HEK293T (cell line): ENCODE measurements around the gene NCDN.

Source experiments
- CTCF ChIA-PET: fragments of 350-600 bp; formaldehyde crosslinking; extraction: SDS; loops from one replicate; lab custom pipeline; 2021; ENCODE audit warnings: antibody characterized with exemption, inconsistent platforms; lab: Yijun Ruan, JAX
- POLR2A ChIA-PET: fragments of 350-600 bp; formaldehyde crosslinking; extraction: SDS; loops from one replicate; lab custom pipeline; 2020; ENCODE audit warnings: antibody characterized with exemption, inconsistent platforms; lab: Yijun Ruan, JAX
- DNase-seq: peaks from one replicate; pipeline ENCODE4 v3.0.0; 2012; ENCODE audit warnings: mixed read lengths; ENCODE audit errors: extremely low spot score
- ARNT ChIP-seq: fragments of 450-650 bp; IDR thresholded peaks from 2 replicates; pipeline ENCODE4 v1.6.1; 2017; ENCODE audit warnings: mild to moderate bottlenecking
- BHLHE40 ChIP-seq: fragments of 450-650 bp; IDR thresholded peaks from 2 replicates; pipeline ENCODE4 v1.6.1; 2016; ENCODE audit warnings: mild to moderate bottlenecking, moderate library complexity, borderline replicate concordance
- CTBP1 ChIP-seq: fragments of 450-650 bp; IDR thresholded peaks from 2 replicates; pipeline ENCODE4 v1.6.1; 2016; ENCODE audit warnings: borderline replicate concordance
- ELF4 ChIP-seq: fragments of 450-650 bp; IDR thresholded peaks from 2 replicates; pipeline ENCODE4 v1.6.1; 2017; ENCODE audit warnings: antibody characterized with exemption
- FOXA1 ChIP-seq: fragments of 450-650 bp; IDR thresholded peaks from 2 replicates; pipeline ENCODE4 v1.6.1; 2016; ENCODE audit warnings: mild to moderate bottlenecking
- FOXK2 ChIP-seq: fragments of 450-650 bp; IDR thresholded peaks from 2 replicates; pipeline ENCODE4 v1.6.1; 2016; ENCODE audit warnings: mild to moderate bottlenecking
- FOXM1 ChIP-seq: fragments of 450-650 bp; IDR thresholded peaks from 2 replicates; pipeline ENCODE4 v1.6.1; 2017; ENCODE audit warnings: mild to moderate bottlenecking, borderline replicate concordance
- HDGF ChIP-seq: fragments of 450-650 bp; IDR thresholded peaks from 2 replicates; pipeline ENCODE4 v1.6.1; 2017; ENCODE audit warnings: antibody characterized with exemption, borderline replicate concordance
- L3MBTL2 ChIP-seq: fragments of 450-650 bp; conservative IDR thresholded peaks from 2 replicates; pipeline ENCODE4 v1.6.1; 2016; ENCODE audit warnings: mild to moderate bottlenecking
- LEF1 ChIP-seq: fragments of 450-650 bp; IDR thresholded peaks from 2 replicates; pipeline ENCODE4 v1.6.1; 2017; ENCODE audit warnings: mild to moderate bottlenecking, borderline replicate concordance
- NFRKB ChIP-seq: fragments of 450-650 bp; IDR thresholded peaks from 2 replicates; pipeline ENCODE4 v1.6.1; 2016; ENCODE audit warnings: mild to moderate bottlenecking, moderate library complexity
- SP1 ChIP-seq: fragments of 450-650 bp; IDR thresholded peaks from 2 replicates; pipeline ENCODE4 v1.6.1; 2017
- SUZ12 ChIP-seq: fragments of 450-650 bp; IDR thresholded peaks from 2 replicates; pipeline ENCODE4 v1.6.1; 2016; ENCODE audit warnings: mild to moderate bottlenecking
- TARDBP ChIP-seq: fragments of 450-650 bp; IDR thresholded peaks from 2 replicates; pipeline ENCODE4 v1.6.1; 2016
- ZNF384 ChIP-seq: fragments of 450-650 bp; IDR thresholded peaks from 2 replicates; pipeline ENCODE4 v1.6.1; 2016
- TF ChIP-seq, protein P1 (sequence below): fragments of 450-650 bp; IDR thresholded peaks from 2 replicates; pipeline ENCODE4 v1.6.1; 2016

Gene NCDN

DNA sequence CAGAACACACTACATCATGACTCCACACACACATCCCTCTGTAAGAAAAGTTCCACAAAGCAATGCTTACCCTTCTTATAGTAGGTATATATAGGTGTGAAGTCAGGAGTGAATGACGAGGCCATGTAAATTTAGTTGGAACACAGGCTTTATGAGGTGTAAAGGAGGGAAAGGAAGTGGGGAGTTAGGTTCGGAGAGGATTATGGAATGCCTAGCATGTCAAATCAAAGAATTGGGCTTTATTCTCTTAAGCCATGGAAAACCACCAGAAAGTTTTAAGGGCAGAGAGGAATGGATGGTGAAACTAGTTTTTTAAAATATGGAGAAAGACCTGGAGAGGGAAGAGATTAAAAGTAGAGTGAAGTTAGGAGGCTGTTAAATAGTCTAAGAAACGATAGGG, 41.8 kb downstream of the NCDN start:
- no peak for DNase-seq
- CTCF ChIA-PET, result no interaction called here
- POLR2A ChIA-PET, result interaction anchor here (1.1 kb wide), 1 partner anchor 9 kb away, joined by 3 read pairs; no protein-coding TSS in a partner anchor
- TF ChIP-seq TARDBP, result no peak
- no peak for TF ChIP-seq ELF4
- TF ChIP-seq NFRKB, result no peak
- no peak for TF ChIP-seq CTBP1
- no peak for TF ChIP-seq L3MBTL2
- no peak for TF ChIP-seq SP1
- TF ChIP-seq FOXM1, result no peak
- TF ChIP-seq FOXK2, result no peak
- no peak for TF ChIP-seq ARNT
- no peak for TF ChIP-seq FOXA1
- TF ChIP-seq BHLHE40, result no peak

DNA sequence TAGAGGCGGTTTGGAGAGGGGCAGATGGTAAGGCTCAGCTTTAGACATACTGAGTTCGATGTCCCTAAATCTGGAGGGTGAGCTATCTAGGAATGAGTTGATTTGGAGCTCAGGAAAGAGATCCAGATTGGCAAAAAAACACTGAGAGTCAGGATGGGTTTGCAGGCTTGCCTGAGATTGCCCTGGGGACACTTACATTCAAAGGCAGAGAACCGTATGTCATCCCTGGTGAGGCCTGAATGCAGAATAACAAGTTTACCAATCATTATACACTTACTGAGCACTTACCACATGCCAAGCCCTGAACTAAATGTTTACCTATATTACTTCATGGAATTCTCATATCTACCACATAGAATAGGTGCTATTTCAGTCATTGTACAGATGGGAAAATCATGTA, 43.0 kb downstream of the NCDN start:
- TF ChIP-seq FOXM1 (no peak), CTBP1 (no peak), FOXA1 (no peak), LEF1 (no peak), ARNT (no peak), BHLHE40 (no peak), FOXK2 (no peak), SUZ12 (no peak), HDGF (no peak), ZNF384 (no peak), L3MBTL2 (no peak), NFRKB (no peak)
- TF ChIP-seq, protein P1, sequence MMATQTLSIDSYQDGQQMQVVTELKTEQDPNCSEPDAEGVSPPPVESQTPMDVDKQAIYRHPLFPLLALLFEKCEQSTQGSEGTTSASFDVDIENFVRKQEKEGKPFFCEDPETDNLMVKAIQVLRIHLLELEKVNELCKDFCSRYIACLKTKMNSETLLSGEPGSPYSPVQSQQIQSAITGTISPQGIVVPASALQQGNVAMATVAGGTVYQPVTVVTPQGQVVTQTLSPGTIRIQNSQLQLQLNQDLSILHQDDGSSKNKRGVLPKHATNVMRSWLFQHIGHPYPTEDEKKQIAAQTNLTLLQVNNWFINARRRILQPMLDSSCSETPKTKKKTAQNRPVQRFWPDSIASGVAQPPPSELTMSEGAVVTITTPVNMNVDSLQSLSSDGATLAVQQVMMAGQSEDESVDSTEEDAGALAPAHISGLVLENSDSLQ, result no peak
- DNase-seq, result no peak
- POLR2A ChIA-PET, result interaction anchor here (1.1 kb wide), 1 partner anchor 8 kb away, joined by 3 read pairs; no protein-coding TSS in a partner anchor
- CTCF ChIA-PET, result no interaction called here

DNA sequence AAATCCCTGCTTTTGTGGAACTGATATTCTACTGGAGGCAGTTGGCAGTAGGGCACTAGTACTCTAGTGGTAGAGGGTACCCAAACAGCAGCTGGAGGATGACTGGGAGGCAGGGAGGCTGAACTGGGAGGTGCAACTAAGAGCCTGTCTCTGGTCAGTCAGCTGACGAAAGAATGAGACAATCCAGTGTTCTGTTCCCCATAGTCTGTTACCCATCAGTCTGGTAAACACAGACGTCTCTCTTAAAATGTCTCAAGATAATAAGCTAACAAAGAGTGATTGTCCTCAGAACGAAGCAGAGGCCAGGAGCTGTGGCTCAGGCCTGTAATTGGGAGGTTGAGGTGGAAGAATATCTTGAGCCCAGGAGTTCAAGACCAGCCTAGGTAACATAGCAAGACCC, 45.9 kb downstream of the NCDN start:
- ChIA-PET POLR2A (no interaction called here), CTCF (no interaction called here)

DNA sequence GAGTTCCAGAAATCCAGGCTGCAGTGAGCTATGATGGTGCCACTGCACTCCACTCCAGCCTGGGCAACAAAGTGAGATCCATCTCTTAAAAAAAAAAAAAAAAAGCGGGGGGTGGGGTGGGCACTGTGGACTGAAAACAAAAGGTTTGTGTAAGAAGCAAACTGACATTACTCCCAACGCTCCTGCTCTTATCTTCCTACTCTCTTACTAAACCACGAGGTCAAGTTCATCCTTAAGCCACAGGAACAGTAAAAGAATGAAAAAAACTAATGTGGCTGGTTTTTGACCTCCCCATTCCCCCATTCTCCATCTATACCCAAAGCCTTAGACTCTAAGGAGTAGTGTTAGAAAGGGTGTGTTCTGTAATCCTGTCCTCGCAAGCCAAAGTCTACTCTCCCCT, 46.3 kb downstream of the NCDN start:
- POLR2A ChIA-PET, result no interaction called here

More for the DNA sequence above, 45.9 kb downstream of the NCDN start:
- DNase-seq, result no peak
- TF ChIP-seq SUZ12 (no peak), ELF4 (no peak), L3MBTL2 (no peak), FOXA1 (no peak), ZNF384 (no peak), FOXK2 (no peak), SP1 (no peak), BHLHE40 (no peak), NFRKB (no peak), CTBP1 (no peak)

DNA sequence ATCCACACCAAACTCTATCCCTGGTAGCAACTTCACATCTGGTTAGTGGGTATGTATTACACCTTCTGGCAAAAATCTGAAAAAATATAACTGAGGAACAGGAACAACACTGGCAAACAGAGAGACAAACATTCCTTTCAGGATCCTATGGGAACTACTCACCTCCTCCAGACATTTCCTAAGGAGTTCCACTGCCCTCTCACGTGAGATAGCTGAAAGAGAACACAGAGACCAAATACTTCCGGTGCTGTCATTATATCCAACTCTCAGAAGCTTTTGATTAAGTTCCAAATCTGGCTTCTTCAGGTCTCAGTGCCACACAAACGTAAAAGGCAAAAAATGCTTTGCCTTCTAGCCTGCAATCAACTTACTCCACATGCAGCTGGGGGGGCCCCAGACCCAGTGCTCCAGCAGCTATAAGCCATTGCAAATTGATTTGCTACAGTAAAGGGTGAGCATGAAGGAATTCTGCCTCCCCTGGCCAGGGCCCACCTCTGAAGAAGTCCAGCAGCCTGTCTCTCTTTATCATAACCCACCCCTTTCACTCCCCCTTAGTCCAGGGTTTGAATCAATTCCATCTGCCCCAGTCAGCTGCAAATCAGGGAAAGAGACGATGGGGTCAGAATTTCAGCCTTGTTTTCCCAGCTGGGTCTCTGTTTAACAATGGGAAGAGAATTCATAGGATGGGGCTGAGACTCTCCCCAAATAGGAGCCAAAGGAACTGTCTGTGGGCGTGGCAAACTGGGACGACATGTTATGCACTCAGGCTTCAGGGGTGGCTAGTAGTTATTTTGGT, 47.7 kb downstream of the NCDN start:
- no peak for DNase-seq
- ChIA-PET CTCF (interaction anchor here (1.4 kb wide), 1 partner anchor 111 kb away, joined by 3 read pairs; no protein-coding TSS in a partner anchor), POLR2A (no interaction called here)
- TF ChIP-seq ELF4 (no peak), SUZ12 (no peak), NFRKB (no peak), FOXK2 (no peak), FOXA1 (no peak), FOXM1 (no peak), L3MBTL2 (no peak), SP1 (no peak), HDGF (no peak), LEF1 (no peak), ARNT (no peak), CTBP1 (no peak), BHLHE40 (no peak), ZNF384 (no peak), TARDBP (no peak)
- TF ChIP-seq, protein P1, result no peak

More for the DNA sequence above, 46.3 kb downstream of the NCDN start:
- TF ChIP-seq BHLHE40 (no peak), LEF1 (no peak), ZNF384 (no peak), L3MBTL2 (no peak), NFRKB (no peak), HDGF (no peak), ARNT (no peak), ELF4 (no peak), CTBP1 (no peak), FOXM1 (no peak), SUZ12 (no peak), FOXA1 (no peak)
- DNase-seq, result no peak
- CTCF ChIA-PET, result no interaction called here

DNA sequence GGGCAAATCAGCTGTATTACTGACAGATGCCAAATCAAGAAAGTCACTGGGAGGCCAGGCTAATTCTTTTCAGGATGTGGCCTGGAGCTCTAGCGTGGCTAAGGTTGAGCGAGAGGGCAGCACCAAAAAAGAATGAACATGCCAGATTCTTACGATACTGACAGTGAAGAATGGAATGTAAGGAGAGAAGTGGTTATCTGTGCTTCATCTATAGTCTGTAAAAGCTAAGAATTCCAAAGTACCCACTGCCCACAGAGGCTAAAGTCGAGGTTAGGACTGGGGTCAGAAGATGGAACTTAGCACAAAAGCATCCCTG, 48.2 kb downstream of the NCDN start:
- ChIA-PET POLR2A (no interaction called here), CTCF (interaction anchor here (1.4 kb wide), 1 partner anchor 110 kb away, joined by 3 read pairs; no protein-coding TSS in a partner anchor)
- no peak for DNase-seq
- no peak for TF ChIP-seq ARNT
- TF ChIP-seq HDGF, result no peak
- no peak for TF ChIP-seq FOXK2
- TF ChIP-seq FOXA1, result no peak
- TF ChIP-seq SP1, result no peak
- TF ChIP-seq ZNF384, result no peak
